ENCODE results near the gene TSPAN3. TPM values are rescaled to one million over a fixed set of nuclear protein-coding genes. Genes with fewer than 3 reads are reported as not detected.

The TSPAN3 gene
- total RNA-seq, 1 experiment from 2014 or later, result 237 TPM

GRCh38 chr15:77053709-77054108 lies 17.2 kb downstream of the TSPAN3 start:
- TF ChIP-seq CTCF (IDR thresholded peaks at IDR 0.05; ENCODE audit: insufficient read depth in 1 of 2, low read depth in 1 of 2, low read length in 1 of 2, severe bottlenecking in 1 of 2, unreplicated experiment in 1 of 2), result no peak
- Mint-ChIP-seq H3K36me3 (ENCODE audit: insufficient read depth, unreplicated experiment) (peaks cover 42% of the 10 kb centered on the region), H3K27ac (ENCODE audit: unreplicated experiment) (no peak overlapping the region), H3K9me3 (ENCODE audit: unreplicated experiment) (no peaks in the 10 kb centered on the region), H3K4me1 (ENCODE audit: low read depth, unreplicated experiment) (peaks cover 28% of the 10 kb centered on the region), H3K27me3 (ENCODE audit: insufficient read depth, unreplicated experiment) (no peaks in the 10 kb centered on the region), H3K4me3 (ENCODE audit: unreplicated experiment) (no peak overlapping the region)
- ChIA-PET POLR2A (no interaction called here), CTCF (no interaction called here)
- Histone ChIP-seq H3K27me3 (replicated peaks; ENCODE audit: control insufficient read depth, insufficient read depth, low read length) (no peaks in the 10 kb centered on the region), H3K4me3 (ENCODE audit: low read depth, low read length) (no peak overlapping the region), H3K4me1 (peaks cover 51% of the 10 kb centered on the region), H3K36me3 (ENCODE audit: control insufficient read depth, insufficient read depth, low read length) (no peaks in the 10 kb centered on the region; the same call in 1 of the 2 replicates), H3K9me3 (no peaks in the 10 kb centered on the region)
- DNase-seq, result no peak
- BruUV-seq (replicated peaks), result no TSS peak
- intact Hi-C loops (cut with micrococcal nuclease; ENCODE audit: unreplicated experiment), result no loop called here

GRCh38 chr15:77052556-77052955 lies 18.4 kb downstream of the TSPAN3 start:
- Histone ChIP-seq H3K4me1 (peaks cover 40% of the 10 kb centered on the region), H3K9me3 (no peaks in the 10 kb centered on the region), H3K36me3 (ENCODE audit: control insufficient read depth, insufficient read depth, low read length) (no peaks in the 10 kb centered on the region; the same call in 1 of the 2 replicates), H3K27me3 (replicated peaks; ENCODE audit: control insufficient read depth, insufficient read depth, low read length) (no peaks in the 10 kb centered on the region), H3K4me3 (ENCODE audit: low read depth, low read length) (no peak overlapping the region)
- CTCF ChIA-PET, result interaction anchor here (0.6 kb wide), 1 partner anchor 536 kb away, joined by 3 read pairs; no protein-coding TSS in a partner anchor
- Mint-ChIP-seq H3K9me3 (ENCODE audit: unreplicated experiment) (no peaks in the 10 kb centered on the region), H3K36me3 (ENCODE audit: insufficient read depth, unreplicated experiment) (peaks cover 43% of the 10 kb centered on the region), H3K27me3 (ENCODE audit: insufficient read depth, unreplicated experiment) (no peaks in the 10 kb centered on the region), H3K4me3 (ENCODE audit: unreplicated experiment) (no peak overlapping the region), H3K27ac (ENCODE audit: unreplicated experiment) (no peak overlapping the region), H3K4me1 (ENCODE audit: low read depth, unreplicated experiment) (peaks cover 17% of the 10 kb centered on the region)
- DNase-seq, result no peak
- TF ChIP-seq CTCF (IDR thresholded peaks at IDR 0.05; ENCODE audit: insufficient read depth in 1 of 2, low read depth in 1 of 2, low read length in 1 of 2, severe bottlenecking in 1 of 2, unreplicated experiment in 1 of 2), result no peak
- intact Hi-C loops (cut with micrococcal nuclease; ENCODE audit: unreplicated experiment), result no loop called here
- no TSS peak for BruUV-seq (replicated peaks)
- POLR2A ChIA-PET, result no interaction called here

GRCh38 chr15:77048135-77048876 lies 22.6 kb downstream of the TSPAN3 start:
- Mint-ChIP-seq H3K27ac (ENCODE audit: unreplicated experiment) (no peak overlapping the region), H3K9me3 (ENCODE audit: unreplicated experiment) (no peaks in the 10 kb centered on the region), H3K36me3 (ENCODE audit: insufficient read depth, unreplicated experiment) (peaks cover 57% of the 10 kb centered on the region), H3K4me3 (ENCODE audit: unreplicated experiment) (no peak overlapping the region), H3K27me3 (ENCODE audit: insufficient read depth, unreplicated experiment) (no peaks in the 10 kb centered on the region), H3K4me1 (ENCODE audit: low read depth, unreplicated experiment) (peaks cover 6% of the 10 kb centered on the region)
- Histone ChIP-seq H3K9me3 (no peaks in the 10 kb centered on the region), H3K27me3 (replicated peaks; ENCODE audit: control insufficient read depth, insufficient read depth, low read length) (no peaks in the 10 kb centered on the region), H3K4me1 (peaks cover 6% of the 10 kb centered on the region; the same call in 1 of the 2 replicates), H3K36me3 (ENCODE audit: control insufficient read depth, insufficient read depth, low read length) (peaks cover 7% of the 10 kb centered on the region), H3K4me3 (ENCODE audit: low read depth, low read length) (no peak overlapping the region)
- POLR2A ChIA-PET, result no interaction called here
- intact Hi-C loops (cut with micrococcal nuclease; ENCODE audit: unreplicated experiment), result no loop called here
- no TSS peak for BruUV-seq (replicated peaks)
- TF ChIP-seq CTCF (IDR thresholded peaks at IDR 0.05; ENCODE audit: insufficient read depth in 1 of 2, low read depth in 1 of 2, low read length in 1 of 2, severe bottlenecking in 1 of 2, unreplicated experiment in 1 of 2), result no peak
- no peak for DNase-seq
- CTCF ChIA-PET, result no interaction called here

Data from Caco-2 (cell line).